ENCODE data around the gene REPIN1.

REPIN1 gene

DNA sequence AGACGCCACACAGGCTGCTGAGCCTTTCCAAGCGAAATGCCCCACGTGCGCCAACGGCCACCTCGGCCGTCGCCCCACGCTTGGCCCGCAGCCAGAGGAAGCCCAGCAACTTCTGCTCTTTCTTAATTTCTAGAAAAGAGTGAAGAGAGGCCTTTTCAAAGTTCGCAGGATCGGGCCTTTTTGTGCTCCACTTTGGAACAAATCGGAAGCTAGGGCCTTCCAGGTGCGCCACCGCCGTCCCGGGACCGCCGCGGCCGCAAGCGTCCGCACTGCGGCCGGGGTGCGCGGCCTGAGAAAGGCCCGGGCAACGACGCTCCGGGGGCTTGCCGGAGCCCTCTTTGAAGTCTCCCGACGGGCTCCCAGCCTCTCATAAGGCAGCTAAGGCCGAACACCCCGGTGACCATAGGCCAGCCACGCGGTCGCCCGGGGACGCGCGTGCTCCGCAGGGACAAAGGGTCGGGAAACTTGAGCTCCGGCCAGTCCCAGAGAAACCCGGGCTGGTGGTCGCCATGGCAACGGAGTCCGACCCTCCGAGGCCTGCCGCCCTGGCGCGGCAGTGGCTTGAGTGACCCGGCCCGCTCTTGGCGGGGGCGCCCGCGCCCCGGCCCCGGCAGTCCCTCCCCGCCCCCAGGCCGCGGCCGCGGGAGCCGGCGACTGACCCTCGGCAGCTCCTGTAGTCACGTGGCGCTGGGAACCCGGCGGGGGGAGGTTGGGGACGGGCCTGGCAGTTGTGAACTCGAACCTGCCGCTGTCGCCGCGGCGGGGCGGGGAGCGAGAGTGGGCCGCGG is at the start of gene REPIN1:
TSS of gene REPIN1 (plus strand) at position 727 of the 788 bp plus-strand sequence. CDS start 890 bp downstream, outside the sequence.
- Histone ChIP-seq H3K4me1 (ENCODE audit: control insufficient read depth, insufficient read depth, low read length) (peaks cover 44% of the 10 kb centered on the region), H3K36me3 (ENCODE audit: control insufficient read depth, insufficient read depth, low read length) (peaks cover 31% of the 10 kb centered on the region), H3K27ac (ENCODE audit: low read depth, low read length) (peak within 1 kb of the TSS; percentile 97), H3K4me3 (ENCODE audit: low read depth, low read length) (peak within 1 kb of the TSS; percentile 70), H3K9me3 (ENCODE audit: control insufficient read depth, insufficient read depth, low read depth, low read length) (no peaks in the 10 kb centered on the region), H3K9ac (ENCODE audit: low read length) (peak within 1 kb of the TSS; percentile 84), H3K27me3 (ENCODE audit: control insufficient read depth, insufficient read depth, low read length) (no peaks in the 10 kb centered on the region)

DNA sequence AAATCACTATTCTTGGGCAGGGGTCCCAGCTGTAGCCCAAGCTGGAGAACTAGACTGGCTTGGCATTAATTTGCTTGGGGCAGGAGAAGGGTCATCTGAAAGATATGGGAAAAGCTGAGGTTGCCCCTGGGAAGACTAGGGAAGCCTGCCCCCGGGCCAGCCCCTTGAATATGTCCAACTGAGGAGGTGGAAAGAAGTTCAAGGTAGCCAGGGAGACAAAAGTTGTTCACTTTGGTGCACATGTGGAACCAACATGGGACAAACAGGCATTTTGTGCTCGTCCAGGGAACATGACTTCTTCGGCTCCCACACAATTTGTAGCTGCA is 46.9 kb upstream of the REPIN1 start:
- H3K4me1 ChIP-seq (ENCODE audit: control insufficient read depth, insufficient read depth, low read length): peaks cover 31% of the 10 kb centered on the region
- H3K9me3 ChIP-seq (ENCODE audit: control insufficient read depth, insufficient read depth, low read depth, low read length): no peaks in the 10 kb centered on the region
- no peak overlapping the region for H3K4me3 ChIP-seq (ENCODE audit: low read depth, low read length)
- H3K36me3 ChIP-seq (ENCODE audit: control insufficient read depth, insufficient read depth, low read length): peaks cover 21% of the 10 kb centered on the region
- no peak overlapping the region for H3K9ac ChIP-seq (ENCODE audit: low read length)
- no peak overlapping the region for H3K27ac ChIP-seq (ENCODE audit: low read depth, low read length)
- H3K27me3 ChIP-seq (ENCODE audit: control insufficient read depth, insufficient read depth, low read length): no peaks in the 10 kb centered on the region

DNA sequence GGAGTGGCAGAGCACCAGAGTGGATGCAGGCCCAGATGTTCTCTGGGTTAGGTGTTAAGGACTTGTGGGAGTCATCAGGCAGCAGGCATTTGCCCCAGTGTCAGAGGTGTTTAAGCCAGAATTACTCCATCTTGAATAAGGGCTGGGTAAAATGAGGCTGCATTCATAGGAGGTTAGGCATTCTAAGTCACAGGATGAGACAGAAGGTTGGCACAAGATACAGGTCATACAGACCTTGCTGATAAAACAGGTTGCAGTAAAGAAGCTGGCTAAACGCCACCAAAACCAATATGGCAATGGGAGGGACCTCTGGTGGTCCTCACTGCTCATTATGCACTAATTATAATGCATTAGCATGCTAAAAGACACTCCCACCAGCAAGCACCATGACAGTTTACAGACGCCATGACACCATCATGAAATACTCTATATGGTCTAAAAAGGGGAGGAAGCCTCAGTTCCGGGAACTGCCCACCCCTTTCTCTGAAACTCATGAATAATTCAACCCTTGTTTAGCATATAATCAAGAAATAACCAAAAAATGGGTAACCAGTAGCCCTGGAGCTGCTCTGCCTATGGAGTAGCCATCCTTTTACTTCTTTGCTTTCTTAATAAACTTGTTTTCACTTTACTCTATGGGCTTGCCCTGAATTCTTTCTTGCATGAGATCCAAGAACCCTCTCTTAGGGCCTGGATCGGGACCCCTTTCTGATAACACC is 46.3 kb upstream of the REPIN1 start:
- Histone ChIP-seq H3K9ac (ENCODE audit: low read length) (peak overlapping the region; percentile 88), H3K4me1 (ENCODE audit: control insufficient read depth, insufficient read depth, low read length) (peaks cover 31% of the 10 kb centered on the region), H3K27ac (ENCODE audit: low read depth, low read length) (peak overlapping the region; percentile 67; the same call in 1 of the 2 replicates), H3K4me3 (ENCODE audit: low read depth, low read length) (peak overlapping the region; percentile 85), H3K9me3 (ENCODE audit: control insufficient read depth, insufficient read depth, low read depth, low read length) (no peaks in the 10 kb centered on the region), H3K27me3 (ENCODE audit: control insufficient read depth, insufficient read depth, low read length) (no peaks in the 10 kb centered on the region), H3K36me3 (ENCODE audit: control insufficient read depth, insufficient read depth, low read length) (peaks cover 26% of the 10 kb centered on the region)

DNA sequence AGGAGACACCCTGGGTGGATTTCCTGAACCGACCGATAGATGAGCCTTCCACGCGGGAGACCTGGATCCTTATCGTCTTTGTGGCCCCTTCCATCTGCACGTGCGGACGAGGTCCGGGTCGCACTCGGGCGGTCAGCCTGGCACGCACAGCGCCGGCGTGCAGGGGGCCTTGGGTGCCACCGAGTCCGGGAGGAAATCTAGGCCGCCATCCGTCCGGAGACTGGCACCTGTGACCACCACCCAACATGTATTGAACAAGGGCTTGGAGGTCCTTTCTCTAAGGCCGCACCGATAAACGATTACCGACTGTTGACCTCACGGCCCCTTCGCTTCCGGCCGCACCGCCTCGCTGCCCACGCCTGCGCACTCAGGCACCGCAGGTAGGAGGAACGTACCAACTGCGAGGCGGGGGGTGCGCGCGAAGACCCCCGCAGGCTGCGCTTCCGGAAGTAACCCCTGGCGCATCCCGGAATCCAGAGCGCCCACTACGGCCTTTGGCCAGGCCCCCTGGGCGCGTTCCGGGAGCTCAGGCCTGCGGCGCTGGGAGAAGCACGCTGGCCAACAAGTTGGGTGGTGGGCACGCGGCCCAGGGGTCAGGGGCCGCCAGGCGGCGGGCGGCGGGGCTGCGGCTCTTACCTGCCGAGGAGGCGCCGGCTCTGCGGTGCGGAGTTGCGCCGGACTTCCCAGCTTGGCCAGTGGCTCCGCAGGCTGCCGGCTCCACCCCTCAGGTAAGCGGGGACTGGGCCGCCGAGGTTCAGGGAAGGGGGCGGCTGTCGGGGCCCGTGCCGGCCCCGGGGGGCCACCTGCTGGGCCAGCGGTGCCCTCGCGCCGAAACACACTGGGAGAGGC is 45.6 kb upstream of the REPIN1 start, which contains the start of the genes ACTR3C and LRRC61:
TSS of gene ACTR3C (minus strand) at position 713 of the 849 bp plus-strand sequence. CDS start 28,249 bp downstream, outside the sequence.
TSS of gene LRRC61 (plus strand) at position 523 of the 849 bp plus-strand sequence. CDS start 13,507 bp downstream, outside the sequence.
- H3K36me3 ChIP-seq (ENCODE audit: control insufficient read depth, insufficient read depth, low read length): peaks cover 34% of the 10 kb centered on the region
- H3K27me3 ChIP-seq (ENCODE audit: control insufficient read depth, insufficient read depth, low read length): no peaks in the 10 kb centered on the region
- peak within 1 kb of the TSS; percentile 88 for H3K9ac ChIP-seq (ENCODE audit: low read length)
- H3K9me3 ChIP-seq (ENCODE audit: control insufficient read depth, insufficient read depth, low read depth, low read length): no peaks in the 10 kb centered on the region
- H3K4me1 ChIP-seq (ENCODE audit: control insufficient read depth, insufficient read depth, low read length): peaks cover 24% of the 10 kb centered on the region
- H3K27ac ChIP-seq (ENCODE audit: low read depth, low read length): peak within 1 kb of the TSS; percentile 67
- peak within 1 kb of the TSS; percentile 85 for H3K4me3 ChIP-seq (ENCODE audit: low read depth, low read length)

DNA sequence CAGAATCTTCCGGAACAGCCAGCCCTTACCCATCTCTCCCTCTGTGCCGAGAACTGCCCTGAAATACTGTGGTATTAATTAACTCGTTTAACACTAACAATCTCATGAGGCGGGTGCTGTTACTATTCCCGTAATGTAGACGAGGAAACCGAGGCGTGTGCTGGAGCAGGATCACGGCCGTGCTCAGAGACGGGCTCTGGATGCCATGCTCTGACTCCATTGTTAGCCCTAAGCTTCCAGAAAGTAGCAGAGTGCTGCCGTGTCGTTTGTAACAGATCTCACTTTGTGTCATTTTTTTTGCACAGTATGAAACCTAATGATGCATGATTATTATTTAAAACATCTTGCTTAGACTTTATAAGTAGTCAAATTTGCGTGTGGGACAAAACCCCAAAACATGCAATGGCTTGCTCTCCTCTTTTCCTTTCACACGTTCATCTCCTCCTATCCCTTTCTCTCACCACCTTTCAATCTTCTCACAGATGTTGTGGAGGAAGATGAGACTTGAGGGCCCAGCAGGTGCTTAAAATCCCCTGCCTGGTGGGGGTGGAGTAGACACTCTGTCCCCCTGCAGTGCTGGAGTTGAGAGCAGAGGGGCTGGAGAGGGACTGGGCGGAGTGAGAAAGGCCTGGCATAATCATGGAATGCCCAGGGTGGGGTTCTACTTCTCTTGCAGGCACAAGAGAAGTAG is 44.8 kb upstream of the REPIN1 start:
- no peaks in the 10 kb centered on the region for H3K9me3 ChIP-seq (ENCODE audit: control insufficient read depth, insufficient read depth, low read depth, low read length)
- H3K4me3 ChIP-seq (ENCODE audit: low read depth, low read length): peak overlapping the region; percentile 85
- H3K9ac ChIP-seq (ENCODE audit: low read length): peak overlapping the region; percentile 88
- H3K36me3 ChIP-seq (ENCODE audit: control insufficient read depth, insufficient read depth, low read length): peaks cover 42% of the 10 kb centered on the region
- H3K27ac ChIP-seq (ENCODE audit: low read depth, low read length): peak overlapping the region; percentile 67; the same call in 1 of the 2 replicates
- H3K4me1 ChIP-seq (ENCODE audit: control insufficient read depth, insufficient read depth, low read length): peaks cover 23% of the 10 kb centered on the region
- H3K27me3 ChIP-seq (ENCODE audit: control insufficient read depth, insufficient read depth, low read length): no peaks in the 10 kb centered on the region

DNA sequence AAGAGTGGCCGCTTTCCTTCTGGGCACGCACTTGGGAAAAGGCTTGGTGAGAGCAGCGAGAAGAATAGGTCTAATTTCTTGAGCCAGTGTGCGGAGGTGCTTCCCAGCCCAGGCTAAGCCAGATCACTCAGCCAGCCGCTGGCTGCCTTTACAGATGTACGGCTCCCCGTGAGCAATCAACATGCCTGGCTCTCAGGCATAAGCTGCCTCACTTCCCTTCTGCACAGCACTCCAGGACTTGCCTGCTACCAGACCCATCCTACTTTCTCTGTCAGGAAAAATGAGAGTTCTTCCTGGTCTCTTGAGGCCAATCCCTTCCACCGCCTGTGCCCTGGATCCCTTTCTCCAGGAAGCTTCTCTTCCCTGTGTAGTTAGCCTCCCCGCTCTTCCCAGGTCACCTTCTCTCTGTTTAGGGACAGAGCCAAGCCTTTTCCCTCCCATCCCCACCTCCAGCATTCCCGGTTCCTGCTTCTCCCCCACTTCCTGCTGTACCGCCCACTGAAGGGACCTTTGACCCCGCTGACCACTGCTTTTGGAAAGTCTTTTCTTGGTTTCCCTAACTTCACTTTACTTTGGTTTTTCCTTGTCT is 44.2 kb upstream of the REPIN1 start:
- Histone ChIP-seq H3K4me1 (ENCODE audit: control insufficient read depth, insufficient read depth, low read length) (peaks cover 29% of the 10 kb centered on the region), H3K27ac (ENCODE audit: low read depth, low read length) (no peak overlapping the region), H3K4me3 (ENCODE audit: low read depth, low read length) (peak overlapping the region; percentile 85), H3K9ac (ENCODE audit: low read length) (peak overlapping the region; percentile 88), H3K27me3 (ENCODE audit: control insufficient read depth, insufficient read depth, low read length) (no peaks in the 10 kb centered on the region), H3K36me3 (ENCODE audit: control insufficient read depth, insufficient read depth, low read length) (peaks cover 48% of the 10 kb centered on the region), H3K9me3 (ENCODE audit: control insufficient read depth, insufficient read depth, low read depth, low read length) (no peaks in the 10 kb centered on the region)

DNA sequence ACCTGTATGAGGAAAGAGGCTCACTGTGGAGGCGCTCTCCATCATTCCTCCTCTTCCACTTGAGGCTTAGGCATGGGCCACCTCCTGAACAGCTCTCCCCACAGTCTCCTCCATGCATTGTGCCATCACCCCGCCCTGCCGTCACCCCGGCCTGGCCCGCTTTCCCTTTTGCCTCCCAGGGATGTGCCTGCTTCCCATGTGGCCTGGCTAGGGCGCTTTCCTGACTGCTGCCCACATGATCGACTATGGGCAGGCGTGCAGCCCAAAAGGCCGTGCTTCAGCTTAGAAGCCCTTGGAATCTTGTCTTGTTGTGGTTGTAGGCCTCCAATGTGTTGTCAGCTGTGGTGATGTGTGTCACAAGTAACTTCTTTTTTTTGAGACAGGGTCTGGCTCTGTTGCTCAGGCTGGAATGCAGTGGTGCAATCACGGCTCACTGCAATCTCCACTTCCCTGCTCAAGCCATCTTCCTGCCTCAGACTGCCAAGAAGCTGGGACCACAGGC is 43.5 kb upstream of the REPIN1 start:
- H3K4me1 ChIP-seq (ENCODE audit: control insufficient read depth, insufficient read depth, low read length): peaks cover 36% of the 10 kb centered on the region

DNA sequence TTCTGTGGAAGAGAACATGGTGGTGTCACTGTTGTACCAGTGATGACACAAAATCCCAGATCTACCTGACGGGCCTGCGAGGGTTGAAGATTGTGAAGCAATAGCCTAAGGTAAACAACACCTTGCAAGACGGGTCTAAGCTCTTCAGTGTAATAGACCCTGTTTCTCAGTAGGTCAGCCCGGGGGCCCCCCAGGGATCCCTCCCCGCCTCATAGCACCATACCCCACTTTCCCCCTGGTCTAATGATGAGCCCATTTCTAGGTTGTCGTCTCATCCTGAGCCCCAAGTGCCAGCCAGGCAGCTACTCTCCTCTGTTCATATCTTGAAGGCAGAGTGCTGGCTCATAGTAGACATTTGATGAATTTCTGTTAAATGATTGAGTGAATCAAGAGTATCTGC is 42.7 kb upstream of the REPIN1 start:
- Histone ChIP-seq H3K27me3 (ENCODE audit: control insufficient read depth, insufficient read depth, low read length) (no peaks in the 10 kb centered on the region), H3K9me3 (ENCODE audit: control insufficient read depth, insufficient read depth, low read depth, low read length) (no peaks in the 10 kb centered on the region), H3K27ac (ENCODE audit: low read depth, low read length) (no peak overlapping the region), H3K36me3 (ENCODE audit: control insufficient read depth, insufficient read depth, low read length) (peaks cover 58% of the 10 kb centered on the region), H3K4me1 (ENCODE audit: control insufficient read depth, insufficient read depth, low read length) (peaks cover 38% of the 10 kb centered on the region), H3K9ac (ENCODE audit: low read length) (no peak overlapping the region), H3K4me3 (ENCODE audit: low read depth, low read length) (no peak overlapping the region)

More for the DNA sequence above, 43.5 kb upstream of the REPIN1 start:
- no peaks in the 10 kb centered on the region for H3K9me3 ChIP-seq (ENCODE audit: control insufficient read depth, insufficient read depth, low read depth, low read length)
- H3K27me3 ChIP-seq (ENCODE audit: control insufficient read depth, insufficient read depth, low read length): no peaks in the 10 kb centered on the region
- H3K36me3 ChIP-seq (ENCODE audit: control insufficient read depth, insufficient read depth, low read length): peaks cover 51% of the 10 kb centered on the region
- H3K27ac ChIP-seq (ENCODE audit: low read depth, low read length): no peak overlapping the region
- no peak overlapping the region for H3K9ac ChIP-seq (ENCODE audit: low read length)
- no peak overlapping the region for H3K4me3 ChIP-seq (ENCODE audit: low read depth, low read length)

DNA sequence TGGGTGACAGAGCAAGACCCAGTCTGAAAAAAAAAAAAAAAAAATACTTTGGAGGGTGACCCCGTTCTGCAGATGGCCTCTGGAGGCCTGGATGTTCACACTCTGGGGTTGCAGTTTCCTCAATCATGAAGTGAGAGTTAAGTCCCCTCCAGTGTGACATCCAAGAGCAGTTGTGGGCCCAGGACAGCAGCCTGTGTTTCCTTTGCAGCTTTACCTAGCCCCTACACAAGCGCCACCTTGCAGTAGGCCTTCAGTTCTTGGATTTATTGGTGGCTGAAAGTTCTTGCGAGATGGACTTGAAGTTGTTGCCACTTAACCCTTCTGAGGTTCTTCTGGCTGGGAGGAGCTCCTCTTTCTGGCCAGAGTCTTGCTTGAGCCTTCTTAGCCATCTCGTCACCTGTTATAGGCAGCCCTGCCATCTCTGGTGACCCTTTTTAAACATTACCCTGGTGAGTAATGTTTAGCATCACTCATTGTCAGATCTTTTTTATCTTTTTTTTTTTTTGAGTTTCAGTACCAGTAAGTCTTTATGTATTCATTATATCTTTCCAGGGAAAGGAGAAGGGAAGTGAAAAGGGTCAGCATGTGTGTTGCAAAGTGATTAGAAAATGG is 41.9 kb upstream of the REPIN1 start:
- H3K4me1 ChIP-seq (ENCODE audit: control insufficient read depth, insufficient read depth, low read length): peaks cover 38% of the 10 kb centered on the region
- H3K9me3 ChIP-seq (ENCODE audit: control insufficient read depth, insufficient read depth, low read depth, low read length): no peaks in the 10 kb centered on the region
- no peak overlapping the region for H3K9ac ChIP-seq (ENCODE audit: low read length)
- H3K4me3 ChIP-seq (ENCODE audit: low read depth, low read length): no peak overlapping the region
- peaks cover 67% of the 10 kb centered on the region for H3K36me3 ChIP-seq (ENCODE audit: control insufficient read depth, insufficient read depth, low read length)
- H3K27me3 ChIP-seq (ENCODE audit: control insufficient read depth, insufficient read depth, low read length): no peaks in the 10 kb centered on the region
- H3K27ac ChIP-seq (ENCODE audit: low read depth, low read length): no peak overlapping the region

Data from HUES6 (cell line).